A549 (cell line): ENCODE data around the gene ADAMTS14.
"Not testable (repeated sequence)": the region's sequence is repeated elsewhere in the genome, so short reads cannot be mapped to it uniquely, and the experiment has no call there.

Experiments used
- CEBPB ChIP-seq, 2 experiments: fragments of >200 bp in 1 of 2; sonication (Bioruptor Twin) in 1 of 2; formaldehyde crosslinking in 1 of 2; IDR thresholded peaks; 2 replicates each; pipeline ENCODE4 v1.6.1; 2012 to 2016
- CTCF ChIP-seq: fragments of >200 bp; sonication (Bioruptor Twin); formaldehyde crosslinking; IDR thresholded peaks from 3 replicates; pipeline ENCODE4 v1.5.1; 2016
- EP300 ChIP-seq, 2 experiments: fragments of >200 bp; sonication (Bioruptor Twin); formaldehyde crosslinking; IDR thresholded peaks; 2 replicates in 1 of 2; 3 replicates in 1 of 2; pipeline ENCODE4 v1.6.1; 2016 to 2017
- FOSB ChIP-seq: fragments of 250-450 bp; sonication (Bioruptor Pico); IDR thresholded peaks from 2 replicates; pipeline ENCODE4 v1.5.0; 2020; ENCODE audit warnings: mild to moderate bottlenecking, moderate library complexity
- JUNB ChIP-seq: fragments of >200 bp; sonication (Bioruptor Twin); formaldehyde crosslinking; IDR thresholded peaks from 2 replicates; pipeline ENCODE4 v1.6.1; 2016
- KDM5A ChIP-seq: fragments of 200-600 bp; sonication (generic); IDR thresholded peaks from 2 replicates; pipeline ENCODE4 v1.6.1; 2016; ENCODE audit warnings: antibody characterized with exemption, mild to moderate bottlenecking
- MAFK ChIP-seq: fragments of 450-650 bp; IDR thresholded peaks from 2 replicates; pipeline ENCODE4 v1.6.1; 2014; ENCODE audit not compliant: partially characterized antibody
- POLR2A ChIP-seq: IDR thresholded peaks from 2 replicates; pipeline ENCODE4 v1.6.1; 2012; ENCODE audit warnings: mild to moderate bottlenecking, low read length
- REST ChIP-seq: fragments of 200-600 bp; sonication (generic); IDR thresholded peaks from 2 replicates; pipeline ENCODE4 v1.6.1; 2016; ENCODE audit warnings: antibody characterized with exemption, mild to moderate bottlenecking, moderate library complexity
- TF ChIP-seq, protein P1 (sequence below): fragments of 450-650 bp; IDR thresholded peaks from 2 replicates; pipeline ENCODE4 v1.6.1; 2014; ENCODE audit warnings: antibody characterized with exemption

GRCh38 chr10:70768026-70768685 lies 95.8 kb downstream of the ADAMTS14 start:
- TF ChIP-seq REST; POLR2A; MAFK; CTCF; JUNB; EP300 (IDR thresholded peaks at IDR 0.05); FOSB (CRISPR knock-in tag); CEBPB (IDR thresholded peaks at IDR 0.05); KDM5A: not testable (repeated sequence)
- TF ChIP-seq, protein P1, sequence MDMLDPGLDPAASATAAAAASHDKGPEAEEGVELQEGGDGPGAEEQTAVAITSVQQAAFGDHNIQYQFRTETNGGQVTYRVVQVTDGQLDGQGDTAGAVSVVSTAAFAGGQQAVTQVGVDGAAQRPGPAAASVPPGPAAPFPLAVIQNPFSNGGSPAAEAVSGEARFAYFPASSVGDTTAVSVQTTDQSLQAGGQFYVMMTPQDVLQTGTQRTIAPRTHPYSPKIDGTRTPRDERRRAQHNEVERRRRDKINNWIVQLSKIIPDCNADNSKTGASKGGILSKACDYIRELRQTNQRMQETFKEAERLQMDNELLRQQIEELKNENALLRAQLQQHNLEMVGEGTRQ, result not testable (repeated sequence)
